C4-2B (cell line): Measurements from ENCODE around the gene PNPLA7.

ENCODE experiments used
- ZFX ChIP-seq: fragments of 450-650 bp; IDR thresholded peaks from 2 replicates; pipeline ENCODE4 v1.6.1; 2017
- TF ChIP-seq, protein P1 (sequence below): fragments of 450-650 bp; conservative IDR thresholded peaks from 2 replicates; pipeline ENCODE4 v1.5.1; 2017; ENCODE audit warnings: mild to moderate bottlenecking

GRCh38 chr9:137465720-137466388 is 84.3 kb downstream of the PNPLA7 start:
- TF ChIP-seq, protein P1, sequence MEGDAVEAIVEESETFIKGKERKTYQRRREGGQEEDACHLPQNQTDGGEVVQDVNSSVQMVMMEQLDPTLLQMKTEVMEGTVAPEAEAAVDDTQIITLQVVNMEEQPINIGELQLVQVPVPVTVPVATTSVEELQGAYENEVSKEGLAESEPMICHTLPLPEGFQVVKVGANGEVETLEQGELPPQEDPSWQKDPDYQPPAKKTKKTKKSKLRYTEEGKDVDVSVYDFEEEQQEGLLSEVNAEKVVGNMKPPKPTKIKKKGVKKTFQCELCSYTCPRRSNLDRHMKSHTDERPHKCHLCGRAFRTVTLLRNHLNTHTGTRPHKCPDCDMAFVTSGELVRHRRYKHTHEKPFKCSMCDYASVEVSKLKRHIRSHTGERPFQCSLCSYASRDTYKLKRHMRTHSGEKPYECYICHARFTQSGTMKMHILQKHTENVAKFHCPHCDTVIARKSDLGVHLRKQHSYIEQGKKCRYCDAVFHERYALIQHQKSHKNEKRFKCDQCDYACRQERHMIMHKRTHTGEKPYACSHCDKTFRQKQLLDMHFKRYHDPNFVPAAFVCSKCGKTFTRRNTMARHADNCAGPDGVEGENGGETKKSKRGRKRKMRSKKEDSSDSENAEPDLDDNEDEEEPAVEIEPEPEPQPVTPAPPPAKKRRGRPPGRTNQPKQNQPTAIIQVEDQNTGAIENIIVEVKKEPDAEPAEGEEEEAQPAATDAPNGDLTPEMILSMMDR, result no peak
- TF ChIP-seq ZFX, result no peak
